ENCODE results near the gene ZYX. TPM values are rescaled to one million over a fixed set of nuclear protein-coding genes. Genes with fewer than 3 reads are reported as not detected.

Gene ZYX
- total and polyA plus RNA-seq, 2 donors (not counting 1 experiment from before 2014, with no cell fraction given): 32.3 to 53.8 TPM

GRCh38 chr7:143379611-143380259 lies 1.4 kb upstream of the ZYX start:
- no peaks in the 10 kb centered on the region for H3K27me3 Mint-ChIP-seq
- peaks cover 33% of the 10 kb centered on the region for H3K4me1 Mint-ChIP-seq
- Histone ChIP-seq H3K27me3 (replicated peaks in 1 of 4; ENCODE audit: control extremely low read depth in 1 of 4, control insufficient read depth in 3 of 4, insufficient read depth in 4 of 4, low read length in 3 of 4) (no peaks in the 10 kb centered on the region), H3K9me3 (ENCODE audit: control extremely low read depth in 1 of 3, control insufficient read depth in 2 of 3, insufficient read depth in 1 of 3, low read length in 2 of 3) (no peaks in the 10 kb centered on the region), H3K36me3 (replicated peaks in 1 of 2; ENCODE audit: control extremely low read depth in 1 of 2, control insufficient read depth in 1 of 2, extremely low read depth in 1 of 2, insufficient read depth in 2 of 2, low read length in 1 of 2) (no peaks in the 10 kb centered on the region), H3K4me3 (ENCODE audit: control extremely low read depth in 1 of 5, extremely low read depth in 1 of 5, insufficient read depth in 1 of 5, low read depth in 2 of 5, low read length in 4 of 5) (peak overlapping the region; percentile 1 to 99 (median 90)), H3K4me2 (replicated peaks; ENCODE audit: low read depth, low read length, poor library complexity, severe bottlenecking) (peak overlapping the region; percentile 99), H3K79me2 (ENCODE audit: control insufficient read depth, insufficient read depth, low read length) (peaks cover 4% of the 10 kb centered on the region), H2AFZ (ENCODE audit: insufficient read depth, low read depth, low read length, poor library complexity, severe bottlenecking) (peak overlapping the region; percentile 97), H4K20me1 (ENCODE audit: control insufficient read depth, insufficient read depth, low read length, poor library complexity, severe bottlenecking) (no peaks in the 10 kb centered on the region), H3K4me1 (ENCODE audit: control insufficient read depth in 2 of 2, insufficient read depth in 2 of 2, low read length in 2 of 2) (peaks cover 43 to 53% of the 10 kb centered on the region in 2 donors), H3K9ac (ENCODE audit: low read length) (peak overlapping the region; percentile 99), H3K27ac (ENCODE audit: low read length in 2 of 2) (peak overlapping the region; percentile 87 to 89)
- ATAC-seq (ENCODE audit: low read depth): no peak
- peak overlapping the region; percentile 92 for H3K4me3 Mint-ChIP-seq
- WGBS (ENCODE audit: insufficient coverage): 18% methylated on average over 12 of the region's 15 CpGs
- H3K9me3 Mint-ChIP-seq (ENCODE audit: insufficient read depth): no peaks in the 10 kb centered on the region
- CTCF ChIA-PET: interaction anchor here (0.6 to 3.1 kb wide), 20 partner anchors 7 to 165 kb away, joined by 3 to 28 read pairs (median 4); partner anchors contain the start of genes CASP2, EPHA1 and GSTK1
- H3K27ac Mint-ChIP-seq: peak overlapping the region; percentile 93
- POLR2A ChIA-PET: interaction anchor here (0.5 to 0.7 kb wide), 4 partner anchors 10 to 90 kb away, joined by 3 to 6 read pairs (median 5); partner anchors contain the start of gene EPHA1
- no peak for DNase-seq
- intact Hi-C loops (cut with micrococcal nuclease): loop anchor here (1.0 to 10.0 kb wide), 8 partner anchors 17 to 572 kb away; partner anchors contain the start of genes CASP2, EPHA1, FAM131B and GSTK1
- no peak for TF ChIP-seq EZH2 (IDR thresholded peaks at IDR 0.05; ENCODE audit: borderline replicate concordance, insufficient read depth, low read depth, low read length, poor library complexity, severe bottlenecking)
- no peak for TF ChIP-seq CTCF (IDR thresholded peaks at IDR 0.05)

DNA sequence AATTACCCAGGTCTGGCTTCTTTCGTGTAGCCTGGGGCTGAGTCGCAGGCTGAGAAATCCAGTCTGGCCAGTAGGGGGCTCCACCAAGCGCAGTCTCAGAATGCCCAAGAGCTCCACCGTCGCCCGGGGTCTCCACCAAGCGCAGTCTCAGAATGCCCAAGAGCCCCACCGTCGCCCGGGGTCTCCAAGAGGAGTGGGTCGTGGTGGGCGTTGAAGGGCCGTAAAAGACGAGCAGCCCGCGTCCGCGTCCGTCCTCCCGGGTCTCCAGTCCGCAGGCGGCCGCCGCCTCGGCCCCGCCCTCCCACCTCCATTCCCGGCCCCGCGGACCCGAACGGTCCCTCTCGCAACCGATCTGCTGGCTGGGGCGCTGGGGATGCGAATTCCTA lies 892 bp upstream of the ZYX start:
- TF ChIP-seq CTCF (IDR thresholded peaks at IDR 0.05) (peak; percentile 85), EZH2 (IDR thresholded peaks at IDR 0.05; ENCODE audit: borderline replicate concordance, insufficient read depth, low read depth, low read length, poor library complexity, severe bottlenecking) (no peak)
- H3K4me3 ChIP-seq (ENCODE audit: control extremely low read depth in 1 of 5, extremely low read depth in 1 of 5, insufficient read depth in 1 of 5, low read depth in 2 of 5, low read length in 4 of 5): peak overlapping the region; percentile 1 to 99 (median 90)
- peak overlapping the region; percentile 99 for H3K4me2 ChIP-seq (replicated peaks; ENCODE audit: low read depth, low read length, poor library complexity, severe bottlenecking)
- no peaks in the 10 kb centered on the region for H4K20me1 ChIP-seq (ENCODE audit: control insufficient read depth, insufficient read depth, low read length, poor library complexity, severe bottlenecking)
- Mint-ChIP-seq H3K27me3 (no peaks in the 10 kb centered on the region), H3K4me1 (peaks cover 28% of the 10 kb centered on the region), H3K27ac (peak overlapping the region; percentile 93), H3K4me3 (peak overlapping the region; percentile 92), H3K9me3 (ENCODE audit: insufficient read depth) (no peaks in the 10 kb centered on the region)
- H3K4me1 ChIP-seq (ENCODE audit: control insufficient read depth in 2 of 2, insufficient read depth in 2 of 2, low read length in 2 of 2): peaks cover 43 to 53% of the 10 kb centered on the region in 2 donors
- H3K79me2 ChIP-seq (ENCODE audit: control insufficient read depth, insufficient read depth, low read length): peaks cover 4% of the 10 kb centered on the region
- peak overlapping the region; percentile 99 for H3K9ac ChIP-seq (ENCODE audit: low read length)
- no peaks in the 10 kb centered on the region for H3K27me3 ChIP-seq (replicated peaks in 1 of 4; ENCODE audit: control extremely low read depth in 1 of 4, control insufficient read depth in 3 of 4, insufficient read depth in 4 of 4, low read length in 3 of 4)
- peak overlapping the region; percentile 87 to 89 for H3K27ac ChIP-seq (ENCODE audit: low read length in 2 of 2)
- ChIA-PET POLR2A (interaction anchor here (0.5 to 0.7 kb wide), 3 partner anchors 11 to 28 kb away, joined by 3 to 6 read pairs (median 4); partner anchors contain the start of gene EPHA1), CTCF (interaction anchor here (0.6 to 3.1 kb wide), 21 partner anchors 8 to 748 kb away, joined by 3 to 28 read pairs (median 4); partner anchors contain the start of genes CASP2, EPHA1 and GSTK1)
- DNase-seq (peak; percentile 92), ATAC-seq (ENCODE audit: low read depth) (peak; percentile 55)
- H2AFZ ChIP-seq (ENCODE audit: insufficient read depth, low read depth, low read length, poor library complexity, severe bottlenecking): peak overlapping the region; percentile 97
- H3K36me3 ChIP-seq (replicated peaks in 1 of 2; ENCODE audit: control extremely low read depth in 1 of 2, control insufficient read depth in 1 of 2, extremely low read depth in 1 of 2, insufficient read depth in 2 of 2, low read length in 1 of 2): no peaks in the 10 kb centered on the region
- intact Hi-C loops (cut with micrococcal nuclease): loop anchor here (1.0 to 5.0 kb wide), 7 partner anchors 17 to 573 kb away; partner anchors contain the start of genes CASP2, EPHA1, FAM131B and GSTK1
- under 1% methylated on average over 35 of the region's 35 CpGs for WGBS (ENCODE audit: insufficient coverage)
- H3K9me3 ChIP-seq (ENCODE audit: control extremely low read depth in 1 of 3, control insufficient read depth in 2 of 3, insufficient read depth in 1 of 3, low read length in 2 of 3): no peaks in the 10 kb centered on the region
